ENCODE measurements around the gene SLC10A6. TPM values are rescaled to one million over a fixed set of nuclear protein-coding genes. Genes with fewer than 3 reads are reported as not detected.
A peak's percentile ranks its signal among the peaks of the same experiment; 100 is the strongest.

Gene SLC10A6
- total RNA-seq, 1 experiment from 2014 or later: not detected

DNA sequence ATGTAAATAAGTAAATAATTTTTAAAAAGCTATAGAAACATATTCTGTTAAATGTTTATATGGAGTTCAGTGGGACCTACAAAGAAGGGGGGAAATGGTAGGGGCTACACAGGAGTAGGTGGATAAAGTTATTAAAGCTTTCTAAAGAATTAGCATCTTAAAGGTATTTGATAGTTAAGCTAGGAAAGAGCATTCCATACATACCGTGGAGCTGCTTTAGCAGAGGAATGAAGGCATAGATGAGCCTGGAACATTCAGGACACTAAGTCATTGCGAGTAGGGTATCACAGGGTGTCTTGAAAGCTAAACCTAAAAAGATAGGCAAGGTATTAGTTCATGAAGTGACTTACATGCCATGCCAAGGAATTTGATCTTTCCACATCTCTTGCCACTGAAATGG lies 60.4 kb downstream of the SLC10A6 start:
- TF ChIP-seq, protein P1, sequence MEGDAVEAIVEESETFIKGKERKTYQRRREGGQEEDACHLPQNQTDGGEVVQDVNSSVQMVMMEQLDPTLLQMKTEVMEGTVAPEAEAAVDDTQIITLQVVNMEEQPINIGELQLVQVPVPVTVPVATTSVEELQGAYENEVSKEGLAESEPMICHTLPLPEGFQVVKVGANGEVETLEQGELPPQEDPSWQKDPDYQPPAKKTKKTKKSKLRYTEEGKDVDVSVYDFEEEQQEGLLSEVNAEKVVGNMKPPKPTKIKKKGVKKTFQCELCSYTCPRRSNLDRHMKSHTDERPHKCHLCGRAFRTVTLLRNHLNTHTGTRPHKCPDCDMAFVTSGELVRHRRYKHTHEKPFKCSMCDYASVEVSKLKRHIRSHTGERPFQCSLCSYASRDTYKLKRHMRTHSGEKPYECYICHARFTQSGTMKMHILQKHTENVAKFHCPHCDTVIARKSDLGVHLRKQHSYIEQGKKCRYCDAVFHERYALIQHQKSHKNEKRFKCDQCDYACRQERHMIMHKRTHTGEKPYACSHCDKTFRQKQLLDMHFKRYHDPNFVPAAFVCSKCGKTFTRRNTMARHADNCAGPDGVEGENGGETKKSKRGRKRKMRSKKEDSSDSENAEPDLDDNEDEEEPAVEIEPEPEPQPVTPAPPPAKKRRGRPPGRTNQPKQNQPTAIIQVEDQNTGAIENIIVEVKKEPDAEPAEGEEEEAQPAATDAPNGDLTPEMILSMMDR (conservative IDR thresholded peaks at IDR 0.05): no peak
- no peak overlapping the region for H4K8ac ChIP-seq (replicated peaks; ENCODE audit: insufficient read length, low read depth, low read length)
- Mint-ChIP-seq H3K27ac (peak overlapping the region in 1 of 3 experiments; percentile 60; a peak in 2 of 7 replicates), H3K4me1 (peaks cover 12 to 14% of the 10 kb centered on the region in 2 experiments), H3K4me3 (no peak overlapping the region), H3K9me3 (peaks cover 27 to 32% of the 10 kb centered on the region in 2 experiments), H3K27me3 (ENCODE audit: low read depth) (no peaks in the 10 kb centered on the region), H3K36me3 (ENCODE audit: insufficient read depth in 1 of 3, low read depth in 3 of 3) (peaks cover 52 to 69% (median 63%) of the 10 kb centered on the region in 3 experiments)
- H2AK5ac ChIP-seq (ENCODE audit: insufficient read length, low read length): no peak overlapping the region
- no peak overlapping the region for H4K91ac ChIP-seq (ENCODE audit: insufficient read length, low read depth, low read length)
- H3K23me2 ChIP-seq (ENCODE audit: insufficient read length, low read depth, low read length, poor library complexity, severe bottlenecking): no peaks in the 10 kb centered on the region
- H2AFZ ChIP-seq (ENCODE audit: low read length): no peak overlapping the region
- no peaks in the 10 kb centered on the region; the same call in 1 of the 2 replicates for H3K4me1 ChIP-seq (ENCODE audit: insufficient read depth, low read length)
- no peak overlapping the region for H3K23ac ChIP-seq (ENCODE audit: insufficient read length, low read depth, low read length)
- H2BK12ac ChIP-seq (ENCODE audit: insufficient read length, low read depth, low read length): no peak overlapping the region
- no peaks in the 10 kb centered on the region for H4K20me1 ChIP-seq (ENCODE audit: control insufficient read depth, insufficient read depth, insufficient read length)
- H3K27me3 ChIP-seq (ENCODE audit: insufficient read depth, low read length): no peaks in the 10 kb centered on the region
- no peak overlapping the region for H2BK20ac ChIP-seq (ENCODE audit: low read depth, low read length, poor library complexity, severe bottlenecking)
- H3K4ac ChIP-seq (ENCODE audit: low read depth, low read length): no peak overlapping the region
- no peak overlapping the region for H2BK5ac ChIP-seq (ENCODE audit: insufficient read length, low read length)
- no peak overlapping the region for H3T11ph ChIP-seq (ENCODE audit: low read length)
- H3K9me3 ChIP-seq (ENCODE audit: control insufficient read depth, low read depth, low read length): no peaks in the 10 kb centered on the region
- no peak overlapping the region for H2BK15ac ChIP-seq (ENCODE audit: low read depth, low read length)
- H3K18ac ChIP-seq (ENCODE audit: insufficient read length, low read depth, low read length): no peak overlapping the region
- no peaks in the 10 kb centered on the region for H3K79me2 ChIP-seq (ENCODE audit: insufficient read depth, low read length)
- no peak for DNase-seq
- no peak overlapping the region for H3K9ac ChIP-seq (ENCODE audit: extremely low read depth, insufficient read length, low read length)
- no peak overlapping the region for H3K27ac ChIP-seq (ENCODE audit: insufficient read length, low read depth, low read length)
- no peak overlapping the region for H2BK120ac ChIP-seq (ENCODE audit: low read depth, low read length, poor library complexity, severe bottlenecking)
- WGBS (ENCODE audit: extremely low coverage, insufficient read length, low lambda C conversion rate): no CpG with 5 or more reads among the region's 2 CpGs
- H3K14ac ChIP-seq (ENCODE audit: insufficient read depth, low read length): no peak overlapping the region
- H3K4me2 ChIP-seq (ENCODE audit: insufficient read depth, insufficient read length, low read length): no peak overlapping the region
- no peak overlapping the region for H4K5ac ChIP-seq (ENCODE audit: insufficient read length, low read depth, low read length)
- H3K56ac ChIP-seq (ENCODE audit: insufficient read length, low read depth, low read length): no peak overlapping the region
- no peaks in the 10 kb centered on the region for H3K79me1 ChIP-seq (ENCODE audit: insufficient read depth, low read depth, low read length, poor library complexity, severe bottlenecking)

All from H9 (cell line).